ENCODE data around the gene TNS3. TPM values are rescaled to one million over a fixed set of nuclear protein-coding genes. Genes with fewer than 3 reads are reported as not detected.

Gene TNS3
- polyA plus RNA-seq, 4 donors: 83.1 to 95.6 (median 90.9) TPM

DNA sequence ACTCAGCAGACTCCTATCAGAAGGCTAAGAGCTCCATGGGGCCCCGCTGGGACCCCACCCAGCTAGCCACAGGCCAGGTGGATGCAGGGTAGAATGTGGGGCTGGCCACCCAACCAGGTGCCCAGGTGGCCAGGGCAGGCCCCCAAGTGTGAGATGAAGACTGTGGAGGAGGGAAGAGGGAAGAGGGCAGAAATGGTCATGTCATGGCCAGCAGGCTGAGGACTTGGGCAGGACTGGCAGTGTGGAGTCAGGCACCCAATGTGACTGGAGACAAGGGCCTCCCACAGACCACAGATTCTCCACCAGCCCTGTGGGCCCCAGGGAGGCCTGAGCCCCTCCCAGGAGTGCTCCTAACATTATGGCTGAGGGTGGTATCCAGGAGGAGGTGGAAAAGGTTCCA lies 141.6 kb downstream of the TNS3 start:
- DNase-seq (ENCODE audit: low read depth in 4 of 4, low spot score in 2 of 4): no peak

- DNase-seq (ENCODE audit: low read depth in 4 of 4, low spot score in 2 of 4): no peak
These were observed 142.7 kb downstream of the TNS3 start for GRCh38 chr7:47439181-47439667.

- no peak for DNase-seq (ENCODE audit: low read depth in 4 of 4, low spot score in 2 of 4)
These were observed 143.4 kb downstream of the TNS3 start for GRCh38 chr7:47438411-47439029.

DNA sequence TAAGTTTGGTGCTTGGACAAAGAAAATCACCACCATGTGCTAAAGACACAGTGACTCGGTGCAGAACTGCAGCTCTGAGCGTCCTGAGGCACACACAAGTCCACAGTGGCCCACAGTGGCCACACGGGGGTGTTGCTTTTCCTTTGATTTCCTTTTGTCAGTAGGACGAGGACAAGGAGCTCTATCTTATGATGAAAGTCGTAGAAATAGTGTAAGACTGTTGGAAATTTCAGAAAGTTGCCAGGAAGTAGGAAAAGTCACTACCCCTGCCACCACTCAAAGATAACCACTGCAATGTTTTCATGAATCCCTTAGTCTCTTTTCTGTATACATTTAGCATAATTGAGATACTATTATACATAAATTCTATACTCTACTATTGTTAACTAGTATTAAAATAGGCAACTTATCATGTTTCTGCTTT lies 146.0 kb downstream of the TNS3 start:
- DNase-seq (ENCODE audit: low read depth in 4 of 4, low spot score in 2 of 4): peak in 1 of 4 donors; percentile 68

DNA sequence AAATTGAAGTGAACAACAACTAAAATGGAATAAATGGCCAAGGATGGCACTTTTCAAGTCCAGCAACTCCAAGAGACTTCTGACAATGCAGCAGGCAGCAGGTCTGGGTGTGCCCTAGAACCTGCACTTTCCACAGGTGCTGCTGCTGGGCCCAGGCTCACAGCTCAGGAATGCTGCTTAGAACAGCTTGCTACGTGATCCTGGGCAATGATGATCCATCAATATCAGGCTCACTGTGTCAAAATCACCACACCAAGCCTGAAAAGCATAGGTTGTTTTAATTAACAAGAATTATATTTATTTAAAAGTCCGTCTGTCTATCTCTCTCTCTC lies 148.4 kb downstream of the TNS3 start:
- no peak for DNase-seq (ENCODE audit: low read depth in 4 of 4, low spot score in 2 of 4)

- DNase-seq (ENCODE audit: low read depth in 4 of 4, low spot score in 2 of 4): no peak
These were observed 149.0 kb downstream of the TNS3 start for GRCh38 chr7:47432671-47433563.

DNA sequence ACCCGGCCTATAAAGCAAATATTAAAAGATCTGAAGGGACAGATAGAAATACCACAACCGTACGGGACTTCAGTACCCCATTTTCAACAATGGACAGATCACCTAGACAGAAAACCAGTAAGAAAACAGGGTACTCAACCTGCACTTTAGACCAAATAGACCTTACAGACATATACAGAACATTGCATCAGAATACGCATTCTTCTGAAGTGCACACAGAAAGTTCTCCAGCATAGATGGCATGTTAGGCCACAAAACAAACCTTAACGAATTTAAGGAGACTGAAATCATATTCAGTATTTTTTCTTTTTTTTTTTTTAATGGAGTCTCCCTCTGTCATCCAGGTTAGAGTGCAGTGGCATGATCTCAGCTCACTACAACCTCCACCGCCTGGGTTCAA lies 151.5 kb downstream of the TNS3 start:
- no peak for DNase-seq (ENCODE audit: low read depth in 4 of 4, low spot score in 2 of 4)

DNA sequence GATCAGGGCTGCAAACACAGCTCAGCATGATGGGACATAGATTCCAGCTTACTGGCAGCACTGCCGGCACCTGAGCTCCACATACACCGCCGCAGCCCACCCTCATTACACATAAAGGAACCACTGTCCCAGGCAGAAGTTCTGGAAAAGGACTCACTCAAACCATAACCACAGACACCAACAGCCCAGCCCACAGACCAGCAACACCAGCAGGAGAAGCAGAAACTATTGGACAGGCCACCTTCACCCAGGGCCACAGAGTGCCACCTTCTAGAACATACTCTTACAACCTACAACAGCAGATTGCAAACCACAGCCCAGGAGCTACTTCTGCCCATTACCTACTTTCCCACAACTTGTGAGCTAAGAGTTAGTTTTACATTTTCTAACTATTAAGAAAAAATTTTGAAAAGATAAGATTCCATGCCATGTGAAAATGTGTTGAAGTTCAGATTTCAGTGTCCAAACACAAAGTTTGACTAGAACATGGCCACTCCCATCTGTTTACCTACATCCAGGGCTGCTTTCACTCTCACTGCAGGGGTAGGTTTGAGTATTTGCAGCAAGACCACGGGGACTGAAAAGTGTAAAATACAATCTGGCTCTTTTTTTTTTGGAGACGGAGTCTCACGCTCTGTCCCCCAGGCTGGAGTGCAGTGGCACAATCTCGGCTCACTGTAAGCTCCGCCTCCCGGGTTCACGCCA lies 153.0 kb downstream of the TNS3 start:
- no peak for DNase-seq (ENCODE audit: low read depth in 4 of 4, low spot score in 2 of 4)

GRCh38 chr7:47428052-47428767 lies 153.7 kb downstream of the TNS3 start:
- no peak for DNase-seq (ENCODE audit: low read depth in 4 of 4, low spot score in 2 of 4)

DNA sequence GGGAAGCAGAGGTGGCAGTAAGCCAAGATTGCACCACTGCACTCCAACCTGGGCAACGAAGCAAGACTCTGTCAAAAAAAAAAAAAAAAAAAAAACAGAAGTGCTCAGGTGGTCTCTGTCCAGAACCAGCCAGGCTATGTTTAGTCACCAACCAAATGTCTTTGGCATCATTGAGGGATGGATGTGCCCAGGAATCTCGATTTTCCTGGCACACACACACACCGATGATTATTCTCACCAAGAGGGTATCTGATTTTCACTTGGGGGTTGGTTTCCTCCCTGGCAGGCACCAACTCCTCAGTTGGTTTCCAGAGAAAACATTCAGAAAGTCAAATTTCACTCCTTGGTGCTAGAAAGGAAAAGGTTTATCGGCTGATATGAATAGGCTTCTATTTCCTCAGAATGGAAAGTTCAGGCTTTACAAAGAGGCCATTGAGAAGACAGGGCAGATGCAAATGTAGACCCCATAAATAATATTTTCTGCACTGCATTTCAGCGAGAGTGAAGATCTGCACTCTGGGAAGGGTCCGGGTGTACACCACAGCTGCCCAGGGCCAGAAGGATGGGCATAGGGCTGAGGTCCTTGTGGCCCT lies 154.8 kb downstream of the TNS3 start:
- no peak for DNase-seq (ENCODE audit: low read depth in 4 of 4, low spot score in 2 of 4)

- no peak for DNase-seq (ENCODE audit: low read depth in 4 of 4, low spot score in 2 of 4)
These were observed 157.4 kb downstream of the TNS3 start for GRCh38 chr7:47424523-47424922.

GRCh38 chr7:47423196-47423595 lies 158.7 kb downstream of the TNS3 start:
- no peak for DNase-seq (ENCODE audit: low read depth in 4 of 4, low spot score in 2 of 4)

- no peak for DNase-seq (ENCODE audit: low read depth in 4 of 4, low spot score in 2 of 4)
These were observed 159.3 kb downstream of the TNS3 start for GRCh38 chr7:47422611-47423010.

DNA sequence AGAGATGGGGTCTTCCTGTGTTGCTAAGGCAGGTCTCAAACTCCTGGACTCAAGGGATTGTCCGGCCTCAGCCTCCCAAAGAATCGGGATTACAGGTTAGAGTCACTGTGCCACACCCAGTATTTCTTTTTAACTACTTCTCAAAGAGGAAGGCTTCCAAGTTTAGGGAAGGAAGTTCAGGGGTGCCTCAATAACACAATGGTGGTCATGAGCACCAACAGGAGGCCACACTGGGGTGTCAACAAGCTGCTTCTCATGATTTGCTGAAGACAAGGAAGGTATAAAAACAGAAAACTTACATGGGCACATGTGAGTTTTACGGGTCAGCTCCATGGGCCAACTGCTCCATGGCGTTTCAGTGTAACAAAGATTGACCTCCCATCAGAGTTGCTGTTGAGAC lies 160.5 kb downstream of the TNS3 start:
- no peak for DNase-seq (ENCODE audit: low read depth in 4 of 4, low spot score in 2 of 4)

GRCh38 chr7:47420122-47420780 lies 161.7 kb downstream of the TNS3 start:
- no peak for DNase-seq (ENCODE audit: low read depth in 4 of 4, low spot score in 2 of 4)

- DNase-seq (ENCODE audit: low read depth in 4 of 4, low spot score in 2 of 4): no peak
These were observed 162.4 kb downstream of the TNS3 start for GRCh38 chr7:47419471-47419870.

DNA sequence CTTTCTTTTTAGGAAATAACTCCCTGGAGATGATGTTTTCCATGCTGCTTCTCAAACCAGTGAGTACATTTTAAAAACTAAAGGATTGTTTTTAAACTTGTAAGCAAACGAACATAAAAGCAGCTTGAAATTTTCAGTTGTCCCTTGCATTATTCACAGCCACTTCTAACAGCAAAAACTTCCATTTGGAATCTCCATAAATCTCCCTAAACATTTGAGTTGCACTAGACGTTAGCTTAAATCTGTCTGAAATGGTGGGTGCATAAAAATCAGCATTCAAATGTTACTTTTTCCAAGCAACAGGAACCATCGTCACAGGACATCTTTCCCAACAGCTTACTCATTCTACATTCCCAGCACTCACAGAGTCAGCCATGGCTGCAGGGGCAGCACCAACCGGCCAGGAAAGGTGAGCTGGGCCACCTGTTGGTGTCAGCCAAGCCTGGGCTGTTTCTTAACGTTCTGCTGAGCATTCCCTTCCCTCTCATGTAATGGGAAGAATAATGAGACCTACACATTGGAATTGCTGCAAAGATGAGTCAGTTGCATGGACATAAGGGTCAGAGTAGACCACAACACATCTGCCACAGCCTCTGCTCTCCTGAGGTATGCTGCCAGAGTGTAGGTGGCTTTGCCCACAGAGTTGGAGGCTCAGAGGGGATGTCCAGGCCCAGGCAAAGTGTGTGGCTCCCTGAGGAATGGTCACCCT lies 163.2 kb downstream of the TNS3 start:
- DNase-seq (ENCODE audit: low read depth in 4 of 4, low spot score in 2 of 4): peak in 2 of 4 donors; percentile 23 to 27

GRCh38 chr7:47416492-47417480 lies 165.1 kb downstream of the TNS3 start:
- DNase-seq (ENCODE audit: low read depth in 4 of 4, low spot score in 2 of 4): no peak
